AG09309 (cell line): ENCODE data around the gene FBXO36.
"Not testable (repeated sequence)": the region's sequence is repeated elsewhere in the genome, so short reads cannot be mapped to it uniquely, and the experiment has no call there.

Experiments
- DNase-seq: peaks from one replicate; pipeline ENCODE4 v3.0.0-alpha.2; 2010; ENCODE audit warnings: low read depth
- H3K4me3 ChIP-seq: 2 replicates; pipeline ENCODE4 v1.5.1; 2011; ENCODE audit warnings: mild to moderate bottlenecking, low read depth, low read length, moderate library complexity; ENCODE audit not compliant: control insufficient read depth
- TF ChIP-seq, protein P1 (sequence below): IDR thresholded peaks from 2 replicates; pipeline ENCODE4 v1.5.1; 2011; ENCODE audit warnings: mild to moderate bottlenecking, low read depth, low read length, inconsistent platforms; ENCODE audit not compliant: insufficient read depth, control insufficient read depth; ENCODE audit errors: missing control alignments

FBXO36 gene

DNA sequence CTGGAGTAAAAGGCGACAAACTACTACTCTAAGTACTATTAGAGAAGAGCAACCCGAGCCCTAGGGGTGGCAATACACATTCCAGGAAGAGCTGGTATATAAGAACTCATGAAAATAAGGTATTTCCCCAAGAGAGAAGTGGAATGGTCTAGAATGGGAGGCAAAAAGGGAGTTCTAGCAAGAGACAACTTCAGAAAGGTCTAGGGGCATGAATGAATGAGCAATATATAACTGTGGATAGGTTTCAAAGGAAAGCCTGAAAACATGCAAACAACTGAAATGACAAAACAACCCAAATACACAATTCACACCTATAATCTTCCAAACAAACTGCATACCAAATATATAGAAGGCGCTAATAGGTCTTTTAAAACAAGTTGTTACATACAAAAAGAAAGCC lies 22.7 kb upstream of the FBXO36 start:
- no peak for DNase-seq
- no peak overlapping the region for H3K4me3 ChIP-seq
- TF ChIP-seq, protein P1, sequence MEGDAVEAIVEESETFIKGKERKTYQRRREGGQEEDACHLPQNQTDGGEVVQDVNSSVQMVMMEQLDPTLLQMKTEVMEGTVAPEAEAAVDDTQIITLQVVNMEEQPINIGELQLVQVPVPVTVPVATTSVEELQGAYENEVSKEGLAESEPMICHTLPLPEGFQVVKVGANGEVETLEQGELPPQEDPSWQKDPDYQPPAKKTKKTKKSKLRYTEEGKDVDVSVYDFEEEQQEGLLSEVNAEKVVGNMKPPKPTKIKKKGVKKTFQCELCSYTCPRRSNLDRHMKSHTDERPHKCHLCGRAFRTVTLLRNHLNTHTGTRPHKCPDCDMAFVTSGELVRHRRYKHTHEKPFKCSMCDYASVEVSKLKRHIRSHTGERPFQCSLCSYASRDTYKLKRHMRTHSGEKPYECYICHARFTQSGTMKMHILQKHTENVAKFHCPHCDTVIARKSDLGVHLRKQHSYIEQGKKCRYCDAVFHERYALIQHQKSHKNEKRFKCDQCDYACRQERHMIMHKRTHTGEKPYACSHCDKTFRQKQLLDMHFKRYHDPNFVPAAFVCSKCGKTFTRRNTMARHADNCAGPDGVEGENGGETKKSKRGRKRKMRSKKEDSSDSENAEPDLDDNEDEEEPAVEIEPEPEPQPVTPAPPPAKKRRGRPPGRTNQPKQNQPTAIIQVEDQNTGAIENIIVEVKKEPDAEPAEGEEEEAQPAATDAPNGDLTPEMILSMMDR: no peak

DNA sequence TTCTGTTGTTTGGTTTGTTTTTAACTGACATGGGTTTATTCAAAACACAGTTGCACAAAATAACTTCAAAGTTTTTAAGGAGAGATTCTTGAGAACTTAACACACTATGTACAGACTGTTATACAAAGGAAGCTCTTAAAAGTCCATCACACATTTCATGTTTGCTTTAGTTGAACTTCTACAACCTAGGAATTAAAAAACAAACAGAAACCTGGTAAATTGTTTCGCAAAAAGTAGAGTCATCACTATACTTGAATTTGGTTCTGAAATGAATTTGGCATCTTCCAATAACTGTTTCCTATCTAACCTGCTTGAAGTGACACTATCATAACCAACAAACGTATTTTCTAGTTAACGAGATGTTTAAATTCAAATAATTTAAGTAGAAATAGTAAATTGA lies 22.3 kb upstream of the FBXO36 start:
- TF ChIP-seq, protein P1: no peak
- H3K4me3 ChIP-seq: no peak overlapping the region
- no peak for DNase-seq

DNA sequence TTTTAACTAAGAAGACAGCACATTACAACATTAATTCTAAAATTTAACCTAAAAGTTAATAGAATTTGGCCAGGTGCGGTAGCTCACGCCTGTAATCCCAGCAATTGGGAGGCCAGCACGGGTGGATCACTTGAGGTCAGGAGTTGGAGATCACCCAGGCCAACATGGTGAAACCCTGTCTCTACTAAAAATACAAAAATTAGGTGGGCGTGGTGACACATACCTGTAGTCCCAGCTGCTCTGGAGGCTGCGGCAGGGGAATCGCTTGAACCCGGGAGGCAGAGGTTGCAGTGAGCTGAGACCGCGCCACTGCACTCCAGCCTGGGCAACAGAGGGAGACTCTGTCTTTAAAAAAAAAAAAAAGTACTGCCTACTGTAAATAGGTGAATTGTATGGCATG lies 21.8 kb upstream of the FBXO36 start:
- H3K4me3 ChIP-seq, DNase-seq: not testable (repeated sequence)

DNA sequence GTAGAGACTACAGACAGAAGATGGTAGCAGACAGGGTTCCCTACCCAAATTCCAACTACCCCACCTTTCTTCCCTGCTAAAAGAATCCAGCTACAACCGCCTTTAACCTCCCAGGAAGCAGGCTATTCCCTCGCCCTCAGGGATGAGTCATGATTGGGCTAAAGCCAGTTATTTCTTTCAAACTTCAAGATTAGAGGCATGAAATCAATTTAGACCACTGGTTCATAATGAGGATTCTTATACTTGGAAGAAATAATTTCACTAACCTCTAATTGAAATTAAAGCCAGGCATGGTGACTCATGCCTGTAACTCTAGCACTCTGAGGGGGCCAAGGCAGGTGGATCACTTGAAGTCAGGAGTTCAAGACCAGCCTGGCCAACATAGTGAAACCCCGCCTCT lies 20.5 kb upstream of the FBXO36 start:
- peak; percentile 13 for DNase-seq
- no peak overlapping the region for H3K4me3 ChIP-seq
- TF ChIP-seq, protein P1: no peak

- H3K4me3 ChIP-seq: no peak overlapping the region
- TF ChIP-seq, protein P1: no peak
- DNase-seq: no peak
Measured at GRCh38 chr2:229903037-229903436, 19.3 kb upstream of the FBXO36 start.

- DNase-seq: no peak
- no peak overlapping the region for H3K4me3 ChIP-seq
- TF ChIP-seq, protein P1: no peak
Measured at GRCh38 chr2:229905601-229906000, 16.7 kb upstream of the FBXO36 start.

DNA sequence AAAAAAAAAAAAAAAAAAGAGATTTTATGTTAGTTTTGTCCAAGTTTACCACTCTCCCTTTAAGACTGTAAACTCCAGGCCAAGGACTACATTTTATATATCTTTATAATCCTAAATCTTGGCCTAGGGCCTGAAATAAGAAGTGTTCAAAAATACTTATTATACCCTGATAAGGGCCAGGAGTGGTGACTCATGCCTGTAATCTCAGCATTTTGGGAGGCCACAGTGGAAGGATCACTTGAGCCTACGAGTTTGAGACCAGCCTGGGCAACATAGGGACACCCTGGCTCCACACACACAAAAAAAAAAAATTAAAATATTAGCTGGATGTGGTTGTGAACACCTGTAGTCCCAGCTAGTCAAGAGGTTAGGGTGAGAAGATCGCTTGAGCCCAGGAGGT lies 13.2 kb upstream of the FBXO36 start:
- no peak overlapping the region for H3K4me3 ChIP-seq
- no peak for DNase-seq
- TF ChIP-seq, protein P1: no peak
